Panc1 (cell line): ENCODE data around the gene SHISA9.

ENCODE experiments used
- CTCF ChIP-seq: fragments of 450-650 bp; IDR thresholded peaks from 2 replicates; pipeline ENCODE4 v1.5.1; 2017; ENCODE audit warnings: mild to moderate bottlenecking
- POLR2AphosphoS5 ChIP-seq: IDR thresholded peaks from 2 replicates; pipeline ENCODE4 v1.6.1; 2012; ENCODE audit warnings: mild to moderate bottlenecking, low read depth, low read length, moderate library complexity
- REST ChIP-seq, 2 experiments: IDR thresholded peaks; 2 replicates each; pipeline ENCODE4 v1.6.1; 2011 to 2012; ENCODE audit warnings: low read depth in 2 of 2, control low read depth in 1 of 2, low read length in 1 of 2, mild to moderate bottlenecking in 1 of 2, moderate library complexity in 1 of 2; ENCODE audit not compliant: insufficient read depth in 1 of 2
- SIN3A ChIP-seq: IDR thresholded peaks from 2 replicates; pipeline ENCODE4 v1.6.1; 2012; ENCODE audit warnings: low read depth, mild to moderate bottlenecking, low read length, moderate library complexity, borderline replicate concordance; ENCODE audit not compliant: insufficient read depth
- TCF7L2 ChIP-seq: IDR thresholded peaks from 2 replicates; pipeline ENCODE4 v1.6.1; 2011; ENCODE audit warnings: mild to moderate bottlenecking, low read depth, low read length, inconsistent platforms

GRCh38 chr16:13165024-13165423 is 263.6 kb downstream of the SHISA9 start:
- no peak for TF ChIP-seq CTCF
- TF ChIP-seq REST (IDR thresholded peaks at IDR 0.05; ENCODE audit: insufficient read depth in 1 of 2, low read depth in 2 of 2, low read length in 1 of 2): no peak
- no peak for TF ChIP-seq SIN3A
- no peak for TF ChIP-seq POLR2AphosphoS5
- TF ChIP-seq TCF7L2: no peak
